ENCODE results near the gene PAPPA2.

PAPPA2 gene

GRCh38 chr1:176499671-176500070 lies 36.7 kb downstream of the PAPPA2 start:
- DNase-seq, result no peak

DNA sequence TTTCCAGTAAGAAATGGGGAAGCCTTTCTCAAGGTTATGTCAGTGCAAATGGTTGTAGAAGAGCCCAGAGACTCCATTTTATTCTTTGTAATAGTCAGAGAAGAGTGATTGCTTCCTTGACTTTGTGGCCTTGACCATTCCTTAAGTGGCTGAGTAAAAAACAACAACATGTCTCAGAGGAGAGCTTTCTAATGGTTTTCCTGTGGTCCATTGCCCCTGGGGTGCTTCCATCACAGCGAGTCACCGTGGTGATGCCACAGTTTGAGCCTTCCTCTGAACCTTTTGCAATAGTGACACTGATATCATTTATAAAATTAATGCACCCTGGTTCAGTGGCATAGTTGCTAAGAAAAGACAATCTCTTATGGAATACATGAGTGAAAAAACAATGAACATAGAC lies 38.6 kb downstream of the PAPPA2 start:
- no peak for DNase-seq

GRCh38 chr1:176504848-176505553 lies 42.0 kb downstream of the PAPPA2 start:
- DNase-seq, result no peak

GRCh38 chr1:176512966-176513365 lies 50.0 kb downstream of the PAPPA2 start:
- no peak for DNase-seq

- no peak for DNase-seq
Measured at GRCh38 chr1:176515310-176515709, 52.3 kb downstream of the PAPPA2 start.

DNA sequence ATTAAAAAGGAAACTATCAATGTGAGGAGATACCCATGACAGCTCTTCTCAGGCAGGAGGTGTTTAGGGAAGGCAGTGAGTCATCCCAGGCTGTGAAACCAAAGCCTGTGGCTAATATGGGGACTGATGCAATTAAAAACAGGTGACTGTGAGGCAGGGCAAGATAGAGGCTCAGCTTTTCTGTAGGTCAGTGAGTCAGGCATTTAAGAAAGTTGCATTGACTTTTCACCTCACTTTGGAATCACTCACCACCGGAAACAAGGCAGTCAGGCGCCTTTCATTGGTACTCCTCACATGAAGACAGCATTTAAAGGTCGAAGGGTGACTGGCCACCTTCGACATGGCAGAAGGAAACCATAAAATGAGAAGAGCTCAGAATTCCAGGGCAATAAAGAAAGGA lies 54.5 kb downstream of the PAPPA2 start:
- DNase-seq, result no peak

DNA sequence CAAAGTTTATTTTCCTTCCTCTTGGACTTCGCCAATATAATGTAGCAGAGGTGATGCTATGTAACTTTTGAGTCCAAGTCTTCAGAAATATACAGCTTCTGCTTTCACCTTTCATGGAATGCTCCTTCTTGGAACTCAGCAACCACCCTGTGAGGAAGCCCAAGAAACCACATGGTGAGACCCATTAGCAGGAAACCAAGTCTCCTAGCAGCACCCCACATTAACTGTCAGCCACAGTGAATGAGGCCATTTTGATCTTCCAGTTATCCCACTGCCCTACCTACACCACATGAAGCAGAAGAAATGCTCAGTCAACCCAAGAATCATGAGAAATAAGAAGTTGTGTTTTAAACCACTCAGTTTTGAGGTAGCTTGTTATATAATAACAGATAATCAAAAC lies 58.2 kb downstream of the PAPPA2 start:
- no peak for DNase-seq

- no peak for DNase-seq
Measured at GRCh38 chr1:176522310-176522845, 59.4 kb downstream of the PAPPA2 start.

DNA sequence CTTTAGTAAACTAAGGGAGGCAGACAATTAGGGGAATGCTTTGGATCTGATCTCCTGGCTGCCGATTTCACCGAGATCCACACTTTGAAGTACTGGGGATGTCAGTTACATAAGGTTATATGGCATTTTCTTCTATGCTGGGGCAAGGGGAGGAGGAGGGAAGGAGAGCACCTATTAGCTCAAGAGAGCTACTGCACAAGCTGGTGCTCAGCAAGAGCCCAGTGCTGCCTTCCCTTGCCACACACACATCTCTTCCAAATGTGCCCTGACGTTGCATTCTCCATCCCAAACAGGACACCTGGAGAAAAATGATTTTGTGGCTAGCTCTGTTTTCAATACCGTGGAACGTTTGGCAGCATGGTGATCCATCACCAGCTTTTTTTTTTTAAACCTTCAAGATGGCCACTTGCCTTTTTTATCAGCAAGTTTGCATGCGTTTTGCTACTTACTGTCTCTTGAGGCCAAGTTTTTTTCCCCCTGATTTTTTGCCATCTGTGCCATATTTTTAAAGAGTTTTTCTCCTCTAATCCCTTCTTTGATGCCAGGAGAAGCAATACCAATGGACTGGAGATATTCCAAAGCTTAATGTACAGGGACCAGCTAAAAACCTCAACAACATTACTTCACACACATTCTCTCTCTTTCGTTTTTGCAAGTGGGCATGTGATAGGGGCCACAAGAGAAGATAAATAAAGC lies 66.6 kb downstream of the PAPPA2 start:
- no peak for DNase-seq

- no peak for DNase-seq
Measured at GRCh38 chr1:176531036-176531435, 68.1 kb downstream of the PAPPA2 start.

- DNase-seq, result no peak
Measured at GRCh38 chr1:176531921-176532897, 69.2 kb downstream of the PAPPA2 start.

DNA sequence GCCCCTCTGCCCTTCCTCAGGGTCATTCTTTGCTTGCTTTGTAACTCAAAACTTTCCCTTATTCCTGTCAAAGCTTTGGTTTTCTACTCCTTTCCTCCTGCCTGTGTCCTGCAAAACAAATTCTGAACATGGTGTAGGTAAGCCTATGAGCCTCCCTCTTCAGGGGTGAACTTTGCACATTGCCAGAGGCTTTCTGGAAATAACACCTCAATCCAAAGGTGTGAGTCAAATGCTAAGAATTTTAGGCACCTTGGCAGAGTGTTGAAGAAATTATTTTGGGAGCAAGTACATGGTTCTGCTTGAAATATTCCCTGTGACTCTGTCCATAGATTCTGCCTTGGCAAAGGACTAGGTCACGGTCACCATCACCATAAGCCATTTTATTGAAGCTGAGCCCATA lies 70.0 kb downstream of the PAPPA2 start:
- no peak for DNase-seq

- DNase-seq, result no peak
Measured at GRCh38 chr1:176536588-176536987, 73.6 kb downstream of the PAPPA2 start.

DNA sequence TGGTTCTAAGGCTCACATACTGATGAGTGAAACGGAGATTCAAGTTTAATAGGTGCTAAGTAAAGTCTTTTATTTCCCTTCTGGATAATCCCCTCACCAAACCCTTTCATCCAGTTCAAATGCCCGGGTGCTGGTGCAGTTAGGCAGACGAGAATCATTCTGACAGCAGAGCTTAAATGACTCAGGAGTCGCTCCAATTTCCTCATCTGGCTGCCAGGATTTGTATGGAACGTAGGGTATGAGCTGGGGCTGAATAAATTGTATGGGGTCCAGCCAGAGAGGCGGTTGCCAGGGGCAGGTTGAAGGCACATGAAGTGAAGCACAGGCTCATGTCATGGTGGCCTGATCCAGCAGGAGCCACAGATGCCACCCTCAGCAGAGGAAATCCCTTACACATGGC lies 76.0 kb downstream of the PAPPA2 start:
- DNase-seq, result no peak

GRCh38 chr1:176540428-176540827 lies 77.5 kb downstream of the PAPPA2 start:
- DNase-seq, result no peak

DNA sequence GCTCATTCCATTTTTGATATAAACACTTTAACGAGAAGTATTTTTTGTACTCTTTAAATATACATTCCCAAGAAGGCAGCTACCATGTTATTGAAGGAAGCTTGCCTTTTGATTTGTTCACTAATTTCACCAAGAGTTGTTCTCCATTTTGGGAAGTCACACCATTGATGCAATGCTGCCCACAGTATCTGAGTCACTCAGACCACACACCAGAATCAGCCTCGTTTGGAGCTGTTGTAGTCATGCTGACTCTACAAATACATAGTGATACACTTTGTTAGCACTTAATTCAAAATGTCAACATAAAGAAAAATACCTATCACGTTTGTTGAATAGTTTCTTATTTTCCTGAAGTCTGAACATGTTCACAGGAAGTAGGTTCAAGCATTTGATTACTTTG lies 78.7 kb downstream of the PAPPA2 start:
- no peak for DNase-seq

- DNase-seq, result no peak
Measured at GRCh38 chr1:176542352-176542751, 79.4 kb downstream of the PAPPA2 start.

DNA sequence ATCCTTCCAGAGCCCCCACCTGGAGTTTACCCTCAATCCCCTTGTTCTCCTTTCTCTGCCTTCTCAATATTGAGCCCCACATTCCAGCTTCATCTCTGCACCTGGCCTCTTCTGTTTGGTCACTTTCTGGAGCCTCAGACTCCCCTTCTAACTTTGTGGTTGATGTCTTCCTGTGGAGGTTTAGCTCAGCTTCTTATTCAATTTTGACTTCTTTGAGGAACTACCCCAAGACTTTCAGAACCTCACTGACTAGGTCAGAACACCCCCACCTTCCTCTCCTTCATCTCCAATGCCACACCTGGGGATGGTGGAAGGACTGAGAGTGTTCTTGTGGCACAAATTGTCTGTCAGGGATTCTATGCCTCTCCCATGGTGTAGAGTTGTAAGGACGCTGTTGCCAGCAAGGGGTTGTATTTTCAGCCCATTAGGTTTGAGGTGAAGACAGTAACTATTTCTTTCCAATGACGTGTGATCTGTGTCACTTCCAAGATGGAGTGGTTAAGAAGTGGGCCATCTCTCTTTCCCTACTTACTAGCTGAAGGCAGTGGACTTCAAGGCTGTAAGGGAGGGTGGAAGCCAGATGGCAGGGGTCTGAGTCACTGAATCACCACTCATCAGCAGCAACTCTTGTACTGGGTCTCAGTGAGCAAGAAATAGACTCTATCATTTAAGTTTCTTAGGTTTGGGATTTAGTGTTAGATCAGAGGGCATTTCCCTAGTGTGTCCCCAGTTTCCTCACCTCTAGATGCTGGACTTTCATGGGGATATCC lies 80.6 kb downstream of the PAPPA2 start:
- no peak for DNase-seq

DNA sequence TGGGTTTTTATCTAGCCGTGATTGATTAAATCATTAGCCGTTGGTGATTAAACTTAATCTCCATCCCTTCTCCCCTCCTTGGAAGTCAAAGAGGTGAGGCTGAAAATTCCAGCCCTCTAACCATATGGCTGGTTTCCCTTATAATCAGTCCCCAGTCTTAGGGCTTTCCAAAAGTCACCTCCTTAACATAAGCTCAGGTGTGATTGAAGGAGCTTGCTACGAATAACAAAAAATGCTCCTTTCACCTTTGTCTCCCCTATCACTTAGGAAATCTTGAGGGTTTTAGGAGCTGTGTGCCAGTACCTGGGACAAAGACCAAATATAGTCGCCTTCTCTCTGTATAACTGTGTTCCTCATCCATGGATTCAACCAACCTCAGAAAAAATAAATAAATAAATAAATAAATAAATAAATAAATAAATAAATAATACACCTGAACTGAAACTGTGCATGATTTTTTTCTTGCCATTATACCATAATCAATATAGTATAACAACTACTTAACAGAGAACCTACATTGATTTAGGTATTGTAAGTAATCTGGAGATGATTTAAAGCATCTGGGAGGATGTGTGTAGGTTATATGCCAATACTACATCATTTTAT lies 82.2 kb downstream of the PAPPA2 start:
- DNase-seq, result no peak

DNA sequence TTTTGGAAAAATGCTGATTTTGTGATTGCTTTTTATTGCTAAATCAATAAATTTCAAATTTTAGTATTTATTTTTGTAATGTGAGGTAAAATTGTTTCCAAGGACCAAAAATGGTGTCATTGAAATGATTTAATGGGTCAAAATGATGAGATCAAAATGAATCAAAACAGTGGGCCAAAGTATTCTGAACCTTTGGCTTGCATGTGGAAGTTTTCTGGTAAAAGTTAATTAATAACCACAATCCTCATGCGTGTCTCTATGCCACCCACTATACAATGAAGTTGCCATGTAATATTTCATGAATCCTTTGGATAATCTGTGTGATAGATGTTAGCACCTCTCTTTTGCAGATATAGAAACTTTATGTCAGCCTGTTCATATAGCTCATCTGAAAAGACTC lies 83.8 kb downstream of the PAPPA2 start:
- no peak for DNase-seq

- no peak for DNase-seq
Measured at GRCh38 chr1:176551146-176551545, 88.2 kb downstream of the PAPPA2 start.

All from KG1 (cell line).